Endothelial cell of umbilical vein (primary cell): ENCODE results near the gene RELCH. TPM values are rescaled to one million over a fixed set of nuclear protein-coding genes. Genes with fewer than 3 reads are reported as not detected.

ENCODE experiments used
- BruUV-seq: library from RNA; stranded (reverse); fragments of 400-500 nt; replicated peaks from 2 replicates; lab custom pipeline; 2021; lab: Mats Ljungman, UMichigan
- CTCF ChIA-PET: fragments of 300-600, 350-600 bp; sonication (Branson Sonifier 250); formaldehyde crosslinking; loops from one replicate; lab custom pipeline; 2021; ENCODE audit warnings: antibody characterized with exemption, inconsistent platforms; lab: Charles Lee
- POLR2A ChIA-PET: fragments of 300-600, 350-600 bp; sonication (Branson Sonifier 250); formaldehyde crosslinking; loops from one replicate; lab custom pipeline; 2021; ENCODE audit warnings: antibody characterized with exemption, inconsistent platforms; lab: Charles Lee
- DNase-seq: peaks from one replicate; pipeline ENCODE4 v3.0.0-alpha.2; 2011; ENCODE audit warnings: low read depth, low spot score
- FAIRE-seq: peaks from 2 replicates; lab custom pipeline; 2011; peaks lifted over from hg19 to GRCh38; lab: Jason Lieb, UNC
- H2AFZ ChIP-seq: 2 replicates; pipeline ENCODE4 v1.6.0; 2012; ENCODE audit warnings: low read depth, low read length, control low read depth, inconsistent platforms
- H3K27ac ChIP-seq: 2 replicates; pipeline ENCODE4 v1.5.1; 2011; ENCODE audit warnings: low read depth, mild to moderate bottlenecking, control low read depth, low read length, moderate library complexity; ENCODE audit not compliant: insufficient read depth
- H3K27me3 ChIP-seq, 2 experiments: 2 replicates each; pipeline versions ENCODE4 v1.6.0 to v1.6.1; 2011; ENCODE audit warnings: low read length in 2 of 2, mixed read lengths in 1 of 2; ENCODE audit not compliant: control insufficient read depth in 2 of 2, insufficient read depth in 2 of 2
- H3K36me3 ChIP-seq, 2 experiments: 2 replicates in 1 of 2; 3 replicates in 1 of 2; pipeline ENCODE4 v1.5.1; 2011; ENCODE audit warnings: low read length in 2 of 2, mild to moderate bottlenecking in 1 of 2, moderate library complexity in 1 of 2; ENCODE audit not compliant: control insufficient read depth in 2 of 2, insufficient read depth in 2 of 2; ENCODE audit errors: extremely low read depth in 1 of 2
- H3K4me1 ChIP-seq: 3 replicates; pipeline ENCODE4 v1.5.1; 2011; ENCODE audit warnings: mild to moderate bottlenecking, low read length; ENCODE audit not compliant: control insufficient read depth, insufficient read depth; ENCODE audit errors: extremely low read depth
- H3K4me2 ChIP-seq: 2 replicates; pipeline ENCODE4 v1.6.1; 2011; ENCODE audit warnings: low read length, control low read depth, mixed read lengths; ENCODE audit not compliant: insufficient read depth
- H3K4me3 ChIP-seq, 3 experiments: fragments of 200-600 bp in 1 of 3; sonication (generic), shearing (Covaris generic) in 1 of 3; replicated peaks in 1 of 3; 2 replicates each; pipeline ENCODE4 v1.5.1; 2011 to 2016; ENCODE audit warnings: control low read depth in 3 of 3, low read length in 3 of 3, mild to moderate bottlenecking in 2 of 3, inconsistent platforms in 1 of 3, low read depth in 1 of 3, moderate library complexity in 1 of 3; ENCODE audit not compliant: insufficient read depth in 1 of 3
- H3K79me2 ChIP-seq: 2 replicates; pipeline ENCODE4 v1.6.0; 2012; ENCODE audit warnings: low read length, inconsistent platforms; ENCODE audit not compliant: control insufficient read depth, insufficient read depth
- H3K9ac ChIP-seq: replicated peaks from 2 replicates; pipeline ENCODE3; 2011; ENCODE audit warnings: low read length, control low read depth; ENCODE audit not compliant: insufficient read depth; ENCODE audit errors: extremely low read depth
- H3K9me1 ChIP-seq: replicated peaks from 3 replicates; pipeline ENCODE4 v1.6.0; 2011; ENCODE audit warnings: mild to moderate bottlenecking, low read length; ENCODE audit not compliant: control insufficient read depth, insufficient read depth; ENCODE audit errors: extremely low read depth
- H3K9me3 ChIP-seq: replicated peaks from 2 replicates; pipeline ENCODE4 v1.5.1; 2012; ENCODE audit warnings: low read length, inconsistent platforms; ENCODE audit not compliant: control insufficient read depth, insufficient read depth
- H4K20me1 ChIP-seq: replicated peaks from 2 replicates; pipeline ENCODE3; 2011; ENCODE audit warnings: mild to moderate bottlenecking, low read length; ENCODE audit not compliant: control insufficient read depth, insufficient read depth; ENCODE audit errors: extremely low read depth
- CTCF ChIP-seq, 2 donors: IDR thresholded peaks; 1 replicate in 1 of 2; 2 replicates in 1 of 2; pipeline ENCODE4 v1.5.1; 2011; ENCODE audit warnings: low read length in 2 of 2, mild to moderate bottlenecking in 2 of 2, moderate library complexity in 2 of 2, control low read depth in 1 of 2, inconsistent platforms in 1 of 2, low read depth in 1 of 2; ENCODE audit not compliant: insufficient read depth in 1 of 2; ENCODE audit errors: extremely low read depth in 1 of 2
- EZH2 ChIP-seq: IDR thresholded peaks from 2 replicates; pipeline ENCODE4 v1.6.1; 2012; ENCODE audit warnings: borderline replicate concordance, low read depth, mild to moderate bottlenecking, moderate library complexity, low read length, inconsistent platforms; ENCODE audit not compliant: severe bottlenecking
- FOS ChIP-seq: IDR thresholded peaks from 2 replicates; pipeline ENCODE4 v1.6.1; 2011; ENCODE audit warnings: mild to moderate bottlenecking, low read length, moderate library complexity, borderline replicate concordance; ENCODE audit not compliant: insufficient read depth
- GATA2 ChIP-seq: IDR thresholded peaks from 2 replicates; pipeline ENCODE4 v1.7.0; 2011; ENCODE audit warnings: low read depth, mild to moderate bottlenecking, moderate library complexity, mixed read lengths, low read length; ENCODE audit not compliant: insufficient read length, insufficient read depth
- JUN ChIP-seq: IDR thresholded peaks from 2 replicates; pipeline ENCODE4 v1.6.1; 2011; ENCODE audit warnings: borderline replicate concordance, low read depth; ENCODE audit not compliant: insufficient read length, insufficient read depth
- MAX ChIP-seq: IDR thresholded peaks from 2 replicates; pipeline ENCODE4 v1.6.1; 2011; ENCODE audit not compliant: insufficient read depth, insufficient read length
- MYC ChIP-seq: IDR thresholded peaks from one replicate; pipeline ENCODE4 v1.6.1; 2011; ENCODE audit warnings: mild to moderate bottlenecking, low read depth, low read length
- POLR2A ChIP-seq: IDR thresholded peaks from 2 replicates; pipeline ENCODE4 v1.6.1; 2012; ENCODE audit warnings: low read depth, mild to moderate bottlenecking, control low read depth, low read length
- POLR2AphosphoS5 ChIP-seq: IDR thresholded peaks from 2 replicates; pipeline ENCODE4 v1.6.1; 2012; ENCODE audit warnings: low read depth, mild to moderate bottlenecking, control low read depth, low read length, moderate library complexity; ENCODE audit not compliant: insufficient read depth
- dilution Hi-C: fragments of 300-500 bp; cut with MboI; formaldehyde crosslinking; loops from one replicate; pipeline ENCODE4 v1.15.0; 2019; ENCODE audit warnings: low sequenced_read_pairs; ENCODE audit not compliant: extremely low pct_ligation_motif_present
- intact Hi-C: fragments of 100-400 bp; cut with micrococcal nuclease; formaldehyde crosslinking; loops from one replicate; pipeline ENCODE4 v1.10.0; 2022
- polyA plus RNA-seq, 4 experiments: library from polyadenylated mRNA; depleted of rRNA in 3 of 4; stranded (reverse) in 3 of 4; unstranded in 1 of 4; fragments of >200 nt; gene quantifications; 2 replicates each; pipeline versions ENCODE4 v1.2.1 to v1.2.3, GENCODE V29; 2011 to 2012; ENCODE audit warnings: missing spikeins in 1 of 4
- total RNA-seq: library from RNA; stranded (reverse); gene quantifications from 2 replicates; pipeline ENCODE4 v1.2.3, GENCODE V29; 2021

RELCH gene
- total and polyA plus RNA-seq, 2 donors (not counting 3 experiments of a cell fraction or from before 2014, with no cell fraction given), result 6.6 to 25.2 TPM

- CTCF ChIA-PET, result interaction anchor here (1.1 to 1.7 kb wide), 3 partner anchors 9 to 66 kb away, joined by 3 to 5 read pairs (median 4); no protein-coding TSS in a partner anchor
- H3K27me3 ChIP-seq, result no peaks in the 10 kb centered on the region
- no peak for TF ChIP-seq CTCF (IDR thresholded peaks at IDR 0.05; ENCODE audit: extremely low read depth in 1 of 2, insufficient read depth in 1 of 2, low read depth in 1 of 2, low read length in 2 of 2)
- TF ChIP-seq JUN, result peak; percentile 77
- TF ChIP-seq FOS, result peak; percentile 83
- TF ChIP-seq GATA2, result peak; percentile 63
- peak; percentile 40 for TF ChIP-seq MYC
- peak; percentile 28 for TF ChIP-seq MAX
- no peak for TF ChIP-seq EZH2
- peak; percentile 37 for TF ChIP-seq POLR2A
- peak; percentile 90 for TF ChIP-seq POLR2AphosphoS5
- H3K36me3 ChIP-seq, result no peaks in the 10 kb centered on the region
- H3K4me2 ChIP-seq, result peak overlapping the region; percentile 44
- peak overlapping the region; percentile 62 for H3K27ac ChIP-seq
- DNase-seq (peak; percentile 90), FAIRE-seq (peak; percentile 87)
- H3K4me1 ChIP-seq, result peaks cover 66% of the 10 kb centered on the region
- peak overlapping the region; percentile 15 for H3K9ac ChIP-seq
- dilution Hi-C loops, result no loop called here
- intact Hi-C loops, result loop anchor here (2.0 to 10.0 kb wide), 3 partner anchors 52 to 729 kb away; partner anchors contain the start of gene ZCCHC2
- peak overlapping the region; percentile 44 for H2AFZ ChIP-seq
- H3K4me3 ChIP-seq, result no peak overlapping the region
- no peaks in the 10 kb centered on the region for H3K79me2 ChIP-seq
- no peaks in the 10 kb centered on the region for H3K9me1 ChIP-seq
- no TSS peak for BruUV-seq
- no peaks in the 10 kb centered on the region for H4K20me1 ChIP-seq
- no peaks in the 10 kb centered on the region for H3K9me3 ChIP-seq
- POLR2A ChIA-PET, result no interaction called here
Observed at GRCh38 chr18:62334120-62334519, 147.1 kb downstream of the RELCH start.
